GM19463 (cell line): ENCODE measurements around the gene B4GALT6.

ENCODE experiments used
- ATAC-seq: cut with Tn5 transposase; IDR thresholded peaks from one replicate; pipeline ENCODE4 v1.9.1; 2021; ENCODE audit warnings: mild to moderate bottlenecking, moderate library complexity; ENCODE audit not compliant: unreplicated experiment

B4GALT6 gene

GRCh38 chr18:31661965-31662364, 22.4 kb downstream of the B4GALT6 start:
- ATAC-seq, result no peak

DNA sequence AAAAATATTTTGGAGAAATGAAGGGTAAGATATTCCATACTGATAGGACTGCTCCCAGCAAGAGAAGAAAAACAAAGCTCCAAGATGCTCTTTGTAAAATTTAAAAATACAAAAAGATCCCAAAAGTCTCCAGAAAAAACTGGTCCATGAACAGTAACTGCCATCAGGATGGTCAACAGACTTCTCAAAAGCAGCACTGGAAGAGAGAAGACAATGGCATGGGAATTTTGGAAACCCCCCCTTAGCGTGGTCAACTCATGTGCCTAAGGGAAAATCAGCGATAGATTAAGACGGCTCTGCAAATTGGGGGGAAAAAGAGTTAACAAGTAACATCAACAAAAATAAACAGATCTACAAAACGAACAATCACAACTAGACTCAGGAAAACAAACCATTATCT, 23.6 kb downstream of the B4GALT6 start:
- ATAC-seq, result no peak

DNA sequence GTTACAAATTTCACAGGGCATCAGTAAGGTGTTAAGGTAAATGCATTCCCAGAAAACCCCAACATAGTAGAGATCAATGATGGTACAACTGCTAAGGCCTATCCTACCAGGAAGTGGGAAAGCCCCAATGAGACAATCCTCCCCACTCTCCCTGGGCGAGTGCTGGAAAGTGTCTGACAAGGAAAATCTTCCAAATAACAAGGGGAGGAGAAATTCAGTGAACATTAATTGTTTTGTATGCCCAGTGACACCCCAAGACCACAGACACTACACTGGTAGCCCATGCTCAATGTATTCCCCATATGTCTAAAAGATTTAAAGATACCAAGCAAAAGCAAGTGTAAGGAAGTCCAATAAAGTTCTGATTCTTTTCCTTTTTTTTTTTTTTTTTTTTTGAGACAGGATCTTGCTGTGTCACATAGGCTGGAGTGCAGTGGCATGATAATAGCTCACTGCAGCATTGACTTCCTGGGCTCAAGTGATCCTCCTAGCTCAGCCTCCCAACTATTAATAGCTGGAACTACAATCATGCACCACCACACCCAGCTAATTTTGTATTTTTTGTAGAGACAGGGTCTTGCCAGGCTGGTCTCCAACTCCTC, 24.7 kb downstream of the B4GALT6 start:
- no peak for ATAC-seq

DNA sequence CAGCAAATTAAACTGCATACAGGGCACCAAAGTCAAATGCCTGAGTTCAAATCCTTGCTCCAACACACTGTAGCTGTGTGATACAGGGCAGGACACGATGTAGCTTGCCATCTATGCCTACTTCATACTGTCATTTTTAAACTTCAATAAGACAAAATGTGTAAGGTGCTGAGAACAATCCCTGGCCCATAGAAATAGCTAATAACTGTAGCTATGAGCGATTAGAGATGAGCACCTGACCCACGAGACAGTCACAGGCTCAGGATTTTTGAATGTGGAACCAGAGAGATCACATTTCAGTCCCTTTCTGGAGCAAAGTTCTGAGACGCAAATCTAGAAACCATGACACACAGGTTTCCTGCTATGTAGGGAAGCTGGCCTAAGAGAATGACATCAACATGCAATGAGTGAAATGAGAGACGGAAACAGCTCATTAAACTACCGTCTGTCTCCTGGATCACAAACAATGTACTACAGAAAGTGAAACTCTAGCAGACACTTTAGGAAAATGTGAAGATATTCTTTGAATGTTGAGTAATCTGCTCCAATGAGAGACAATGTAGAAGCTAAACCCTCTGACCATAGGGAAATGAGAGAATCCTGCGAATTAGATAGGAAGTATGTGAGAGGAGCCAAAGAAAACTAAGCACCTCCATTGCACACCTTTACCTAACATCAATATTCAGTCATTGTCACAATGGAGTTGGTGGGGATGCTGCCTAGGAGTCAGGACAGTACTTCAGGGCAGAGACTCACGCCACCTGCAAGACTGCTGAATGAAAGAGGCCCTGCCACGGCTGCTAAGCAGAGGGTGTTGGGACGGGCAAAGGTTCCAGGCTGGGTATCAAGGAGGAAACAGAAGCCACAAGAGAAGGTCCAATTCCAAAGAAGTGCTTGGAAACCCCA, 25.5 kb downstream of the B4GALT6 start:
- ATAC-seq, result peak; percentile 58

GRCh38 chr18:31657823-31658669, 26.3 kb downstream of the B4GALT6 start:
- peak; percentile 81 for ATAC-seq

GRCh38 chr18:31656754-31657153, 27.6 kb downstream of the B4GALT6 start:
- no peak for ATAC-seq

DNA sequence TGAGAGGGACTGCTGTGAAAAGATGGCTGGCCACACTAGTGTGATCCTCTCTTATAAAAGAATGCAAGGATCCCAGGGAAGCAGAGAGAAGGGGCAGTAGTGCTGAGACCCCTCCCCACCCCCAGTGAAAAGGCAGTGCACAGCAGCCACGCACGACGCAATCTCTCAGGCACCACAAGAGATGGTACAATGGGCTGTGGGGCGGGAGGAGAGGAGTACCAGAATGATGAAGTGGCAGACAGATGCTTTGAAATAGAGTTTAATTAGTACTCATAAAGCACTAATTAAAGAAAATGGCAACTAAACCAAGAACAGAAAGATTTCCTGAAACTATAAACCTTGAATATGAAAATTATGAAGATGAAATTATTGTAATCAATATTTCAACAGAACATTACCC, 29.0 kb downstream of the B4GALT6 start:
- ATAC-seq, result no peak

DNA sequence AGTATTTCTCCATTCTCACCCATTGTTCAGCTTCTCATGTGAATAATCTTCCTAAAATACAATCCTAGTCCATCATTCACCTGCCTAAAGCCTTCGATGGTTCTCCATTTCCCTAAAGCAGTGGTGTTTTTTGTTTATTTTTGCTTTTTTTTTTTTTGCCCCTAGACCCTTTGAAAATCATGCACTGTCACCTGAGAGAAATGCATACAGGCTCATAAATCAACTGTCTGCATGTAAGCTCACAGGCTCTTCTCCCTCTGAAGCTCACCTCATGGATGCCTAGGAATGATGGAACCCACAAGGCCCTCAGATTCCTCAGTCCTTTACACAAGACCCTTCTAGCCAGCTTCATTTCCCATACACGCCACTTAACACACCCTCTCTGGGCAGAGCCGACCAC, 31.5 kb downstream of the B4GALT6 start:
- ATAC-seq, result no peak

DNA sequence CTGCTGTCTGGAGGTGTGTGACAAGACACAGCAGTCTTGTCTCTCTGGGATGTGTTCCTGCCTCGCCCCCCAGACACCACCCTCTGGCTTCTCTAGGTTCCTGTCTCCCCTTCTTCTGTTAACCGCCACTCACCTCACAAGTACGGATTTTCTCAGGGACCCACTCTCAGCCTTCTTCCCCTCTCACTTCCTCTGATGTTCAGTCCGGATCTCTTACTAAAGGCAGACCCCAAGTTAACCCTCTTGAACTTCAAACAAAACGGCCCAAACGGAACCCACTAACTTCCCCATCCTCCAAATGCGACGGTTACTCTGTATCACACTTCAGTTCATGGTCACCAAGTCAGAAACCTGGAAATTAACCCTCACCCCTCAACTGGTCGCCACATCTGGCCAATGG, 32.0 kb downstream of the B4GALT6 start:
- ATAC-seq, result no peak

DNA sequence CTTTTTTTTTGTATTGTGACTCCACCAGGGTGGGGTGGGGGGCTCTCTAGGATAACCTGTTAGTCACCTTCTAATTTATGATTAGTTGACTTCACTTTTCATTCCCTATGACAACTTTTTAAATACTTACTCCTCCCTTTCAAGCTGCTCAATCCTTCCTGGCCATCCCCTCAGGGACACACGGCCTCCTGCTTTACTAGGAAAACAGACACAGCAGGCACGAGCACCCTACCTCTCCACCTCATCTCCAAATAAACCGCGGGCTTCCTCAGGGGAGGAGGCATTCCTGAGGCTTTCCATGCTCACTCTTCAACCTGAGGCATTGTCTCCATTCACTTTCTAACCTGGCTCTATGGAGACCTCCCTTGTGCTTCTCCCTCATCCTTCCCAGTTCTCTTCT, 33.0 kb downstream of the B4GALT6 start:
- ATAC-seq, result no peak

GRCh38 chr18:31649978-31650719, 34.2 kb downstream of the B4GALT6 start:
- peak; percentile 54 for ATAC-seq

DNA sequence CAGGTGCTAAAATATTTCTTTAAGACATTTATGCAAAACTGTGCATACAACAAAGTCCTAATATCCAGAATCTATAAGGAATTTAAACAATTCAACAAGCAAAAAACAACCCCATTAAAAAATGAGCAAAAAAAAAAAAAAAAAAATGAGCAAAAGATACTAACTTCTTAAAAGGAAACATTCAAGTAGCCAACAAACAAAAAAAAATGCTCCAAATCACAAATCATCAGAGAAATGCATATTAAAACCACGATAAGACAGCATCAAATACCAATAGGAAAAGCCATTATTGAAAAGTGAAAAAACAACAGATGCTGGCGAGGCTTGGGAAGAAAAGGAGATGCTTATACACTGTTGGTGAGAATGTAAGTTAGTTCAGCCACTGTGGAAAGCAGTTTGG, 34.9 kb downstream of the B4GALT6 start:
- no peak for ATAC-seq

GRCh38 chr18:31648966-31649429, 35.4 kb downstream of the B4GALT6 start:
- peak; percentile 77 for ATAC-seq

- ATAC-seq, result no peak
Observed at GRCh38 chr18:31648458-31648857, 35.9 kb downstream of the B4GALT6 start.

GRCh38 chr18:31647127-31647753, 37.1 kb downstream of the B4GALT6 start:
- no peak for ATAC-seq

- no peak for ATAC-seq
Observed at GRCh38 chr18:31646332-31647126, 37.9 kb downstream of the B4GALT6 start.

DNA sequence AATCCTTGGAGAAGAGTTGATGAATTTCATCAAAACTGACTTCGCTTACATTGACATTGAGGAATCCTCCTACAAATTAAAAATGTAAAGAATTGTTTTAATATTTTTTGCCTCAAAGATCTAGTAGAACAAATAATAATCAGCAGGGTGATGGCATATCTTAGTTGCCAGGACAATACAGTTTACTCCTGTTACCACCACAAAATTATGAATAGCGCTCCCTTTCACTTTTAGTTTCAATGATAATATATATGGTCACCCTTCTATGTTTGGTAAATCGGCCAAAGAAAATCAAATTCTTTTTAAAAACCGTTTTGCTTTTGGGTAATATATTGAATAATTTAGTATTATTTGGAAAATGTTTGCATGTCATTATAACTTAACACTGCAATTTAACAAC, 39.0 kb downstream of the B4GALT6 start:
- no peak for ATAC-seq

DNA sequence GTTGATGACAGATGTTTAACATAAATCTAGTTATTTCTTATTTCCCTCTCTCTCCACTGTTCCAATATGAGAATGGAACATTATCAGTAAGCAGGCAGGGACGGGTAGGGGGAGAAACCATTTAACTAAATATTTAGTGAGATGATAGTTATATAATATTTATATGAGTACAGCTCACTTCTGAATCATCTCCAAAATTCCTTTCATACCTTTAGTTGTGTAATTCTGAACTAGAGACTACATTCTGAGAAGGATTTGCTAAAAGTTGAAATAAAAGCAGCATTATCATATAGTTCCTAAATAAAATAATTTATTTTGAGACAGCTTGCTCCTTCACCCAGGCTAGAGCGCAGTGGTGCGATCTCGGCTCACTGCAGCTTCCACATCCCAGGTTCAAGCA, 41.4 kb downstream of the B4GALT6 start:
- no peak for ATAC-seq

DNA sequence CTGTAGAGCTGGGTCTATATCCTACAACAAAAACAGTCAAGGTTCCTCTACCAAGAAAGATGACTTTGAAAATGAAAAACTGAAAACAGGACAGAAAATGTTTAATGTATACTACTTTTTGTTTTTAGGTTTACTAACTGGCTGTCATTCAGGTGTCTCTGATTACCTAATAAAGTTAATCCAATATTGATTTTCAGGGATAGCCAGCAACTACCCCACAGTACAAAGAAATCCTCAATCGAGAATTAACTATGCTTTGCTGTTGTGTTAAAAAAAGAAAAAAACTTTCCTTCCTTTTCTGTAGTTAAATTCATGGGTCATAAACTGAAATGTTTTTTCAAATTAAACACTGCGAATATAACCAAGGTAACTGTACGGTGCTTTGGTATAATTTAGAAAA, 46.9 kb downstream of the B4GALT6 start:
- ATAC-seq, result no peak
